IMR-90 (cell line): Measurements from ENCODE around the gene ZNF41. TPM values are rescaled to one million over a fixed set of nuclear protein-coding genes. Genes with fewer than 3 reads are reported as not detected.

ENCODE experiments used
- ATAC-seq: fragments of 200-7000 bp; cut with Tn5 transposase; 2 replicates; pipeline ENCODE4 v1.9.1; 2020; ENCODE audit warnings: low read depth, mild to moderate bottlenecking, moderate library complexity
- BruUV-seq: library from RNA; stranded (reverse); fragments of 400-500 nt; replicated peaks from 2 replicates; lab custom pipeline; 2021; lab: Mats Ljungman, UMichigan
- CTCF ChIA-PET: fragments of 300-600 bp; formaldehyde crosslinking; extraction: SDS; loops from one replicate; lab custom pipeline; 2021; ENCODE audit warnings: antibody characterized with exemption; lab: Yijun Ruan, JAX
- POLR2A ChIA-PET: fragments of 300-600 bp; sonication (Branson Sonifier 250); formaldehyde crosslinking; loops from one replicate; lab custom pipeline; 2022; ENCODE audit warnings: antibody characterized with exemption; ENCODE audit not compliant: unreplicated experiment; lab: Charles Lee
- DNase-seq: peaks from one replicate; pipeline ENCODE4 v3.0.0; 2013
- H2AFZ ChIP-seq: replicated peaks from 2 replicates; pipeline ENCODE3; 2013; ENCODE audit warnings: low read length, mild to moderate bottlenecking; ENCODE audit not compliant: poor library complexity
- H2AK5ac ChIP-seq: 2 replicates; pipeline ENCODE4 v1.6.1; 2013; ENCODE audit warnings: low read depth, low read length, inconsistent platforms
- H2AK9ac ChIP-seq: replicated peaks from 2 replicates; pipeline ENCODE3; 2013; ENCODE audit warnings: mild to moderate bottlenecking, low read depth, low read length, moderate library complexity; ENCODE audit not compliant: poor library complexity
- H2BK120ac ChIP-seq: 2 replicates; pipeline ENCODE4 v1.6.1; 2013; ENCODE audit warnings: low read depth, low read length, inconsistent platforms
- H2BK15ac ChIP-seq: 3 replicates; pipeline ENCODE4 v1.6.1; 2013; ENCODE audit warnings: low read depth, low read length, inconsistent platforms
- H2BK20ac ChIP-seq: 2 replicates; pipeline ENCODE4 v1.6.1; 2013; ENCODE audit warnings: low read depth, mild to moderate bottlenecking, inconsistent platforms, low read length, moderate library complexity
- H2BK5ac ChIP-seq: 2 replicates; pipeline ENCODE4 v1.6.1; 2013; ENCODE audit warnings: mild to moderate bottlenecking, low read depth, low read length, inconsistent platforms; ENCODE audit not compliant: poor library complexity, severe bottlenecking
- H3K14ac ChIP-seq: replicated peaks from 2 replicates; pipeline ENCODE4 v1.6.1; 2013; ENCODE audit warnings: low read depth, low read length, inconsistent platforms
- H3K18ac ChIP-seq: 2 replicates; pipeline ENCODE4 v1.6.1; 2013; ENCODE audit warnings: low read depth, low read length, control low read depth
- H3K23ac ChIP-seq: 2 replicates; pipeline ENCODE4 v1.6.1; 2013; ENCODE audit warnings: low read depth, low read length, inconsistent platforms
- H3K27ac ChIP-seq: 2 replicates; pipeline ENCODE4 v1.5.1; 2013; ENCODE audit warnings: mild to moderate bottlenecking, control low read depth, low read length; ENCODE audit not compliant: insufficient read depth
- H3K27me3 ChIP-seq: 2 replicates; pipeline ENCODE4 v1.6.1; 2013; ENCODE audit warnings: low read length; ENCODE audit not compliant: control insufficient read depth, insufficient read depth
- H3K36me3 ChIP-seq: 2 replicates; pipeline ENCODE4 v1.6.1; 2013; ENCODE audit warnings: low read length, mixed read lengths; ENCODE audit not compliant: control insufficient read depth, insufficient read depth
- H3K4ac ChIP-seq: 2 replicates; pipeline ENCODE4 v1.6.1; 2013; ENCODE audit warnings: low read depth, low read length, inconsistent platforms
- H3K4me1 ChIP-seq: 2 replicates; pipeline ENCODE4 v1.6.1; 2013; ENCODE audit warnings: low read length, mixed read lengths; ENCODE audit not compliant: control insufficient read depth, insufficient read depth
- H3K4me2 ChIP-seq: 2 replicates; pipeline ENCODE4 v1.6.1; 2013; ENCODE audit warnings: low read depth, mild to moderate bottlenecking, control low read depth, low read length, moderate library complexity
- H3K4me3 ChIP-seq: 2 replicates; pipeline ENCODE4 v1.5.1; 2013; ENCODE audit warnings: low read depth, mild to moderate bottlenecking, control low read depth, low read length, moderate library complexity; ENCODE audit not compliant: insufficient read depth
- H3K56ac ChIP-seq: 2 replicates; pipeline ENCODE4 v1.6.1; 2013; ENCODE audit warnings: low read length, inconsistent platforms; ENCODE audit not compliant: insufficient read depth; ENCODE audit errors: extremely low read depth
- H3K79me1 ChIP-seq, 2 experiments: 2 replicates each; pipeline ENCODE4 v1.6.1; 2013; ENCODE audit warnings: low read length in 2 of 2, inconsistent platforms in 1 of 2, low read depth in 1 of 2
- H3K9ac ChIP-seq: 2 replicates; pipeline ENCODE4 v1.6.1; 2013; ENCODE audit warnings: low read depth, low read length, control low read depth
- H3K9me1 ChIP-seq: 2 replicates; pipeline ENCODE4 v1.6.1; 2013; ENCODE audit warnings: low read length, inconsistent platforms; ENCODE audit not compliant: insufficient read depth
- H3K9me3 ChIP-seq: 2 replicates; pipeline ENCODE4 v1.6.1; 2013; ENCODE audit warnings: low read length; ENCODE audit not compliant: control insufficient read depth, insufficient read depth
- H4K20me1 ChIP-seq: 2 replicates; pipeline ENCODE4 v1.6.1; 2013; ENCODE audit warnings: low read length, inconsistent platforms; ENCODE audit not compliant: insufficient read depth
- H4K5ac ChIP-seq: 2 replicates; pipeline ENCODE4 v1.6.1; 2013; ENCODE audit warnings: mild to moderate bottlenecking, low read depth, low read length, control low read depth
- H4K8ac ChIP-seq, 2 experiments: 2 replicates each; pipeline ENCODE4 v1.6.1; 2013; ENCODE audit warnings: low read depth in 2 of 2, low read length in 2 of 2, control low read depth in 1 of 2, inconsistent platforms in 1 of 2
- H4K91ac ChIP-seq: 2 replicates; pipeline ENCODE4 v1.6.1; 2013; ENCODE audit warnings: low read depth, low read length, inconsistent platforms; ENCODE audit not compliant: insufficient read depth
- BHLHE40 ChIP-seq: fragments of 150-350 bp; IDR thresholded peaks from 2 replicates; pipeline ENCODE4 v1.6.1; 2016; ENCODE audit warnings: mild to moderate bottlenecking, low read depth, low read length
- CEBPB ChIP-seq: IDR thresholded peaks from 2 replicates; pipeline ENCODE4 v1.6.1; 2012; ENCODE audit warnings: low read depth, low read length, improper control_type of control experiment
- CHD1 ChIP-seq: IDR thresholded peaks from 2 replicates; pipeline ENCODE4 v1.6.1; 2012; ENCODE audit warnings: low read depth, low read length, improper control_type of control experiment
- FOS ChIP-seq: fragments of 150-350 bp; IDR thresholded peaks from 2 replicates; pipeline ENCODE4 v1.6.1; 2016; ENCODE audit warnings: low read depth, low read length
- MAZ ChIP-seq: IDR thresholded peaks from 2 replicates; pipeline ENCODE4 v1.6.1; 2012; ENCODE audit warnings: low read depth, mild to moderate bottlenecking, low read length, improper control_type of control experiment, moderate library complexity, borderline replicate concordance
- MXI1 ChIP-seq: IDR thresholded peaks from 2 replicates; pipeline ENCODE4 v1.6.1; 2012; ENCODE audit warnings: low read depth, mild to moderate bottlenecking, low read length, moderate library complexity, borderline replicate concordance
- NFE2L2 ChIP-seq: fragments of 150-350 bp; IDR thresholded peaks from 2 replicates; pipeline ENCODE4 v1.6.1; 2016; ENCODE audit warnings: low read depth, mild to moderate bottlenecking, low read length
- RAD21 ChIP-seq: IDR thresholded peaks from 2 replicates; pipeline ENCODE4 v1.6.1; 2012; ENCODE audit warnings: low read length, improper control_type of control experiment
- RCOR1 ChIP-seq: IDR thresholded peaks from 2 replicates; pipeline ENCODE4 v1.6.1; 2012; ENCODE audit warnings: mild to moderate bottlenecking, low read length, improper control_type of control experiment; ENCODE audit not compliant: insufficient replicate concordance
- RFX5 ChIP-seq: IDR thresholded peaks from 2 replicates; pipeline ENCODE4 v1.8.0; 2012; ENCODE audit warnings: low read depth, mild to moderate bottlenecking, low read length, moderate library complexity
- SMC3 ChIP-seq: fragments of 150-350 bp; IDR thresholded peaks from 2 replicates; pipeline ENCODE4 v1.6.1; 2016; ENCODE audit warnings: low read depth, mild to moderate bottlenecking, antibody characterized with exemption, low read length, moderate library complexity
- WGBS, 2 experiments: methylation state at CpG; one replicate each; pipeline versions ENCODE4 v1.1.5 to v1.1.7; 2013; ENCODE audit warnings: missing lambda C conversion rate in 2 of 2; ENCODE audit not compliant: insufficient read length in 1 of 2; ENCODE audit errors: extremely low coverage in 2 of 2; 5-methylcytosine and 5-hydroxymethylcytosine counted together
- dilution Hi-C: fragments of 300-500 bp; cut with HindIII; formaldehyde crosslinking; loops from one replicate; pipeline ENCODE4 v1.14.3; 2018; ENCODE audit warnings: low sequenced_read_pairs; ENCODE audit not compliant: unreplicated experiment
- in situ Hi-C: fragments of 300-500 bp; cut with MboI; formaldehyde crosslinking; loops from 3 replicates; pipeline ENCODE4 v1.14.3; 2019; ENCODE audit warnings: low sequenced_read_pairs, inconsistent platforms, mixed read lengths
- intact Hi-C: fragments of 100-400 bp; cut with micrococcal nuclease; formaldehyde crosslinking; loops from 2 replicates; pipeline ENCODE4 v1.10.0; 2022
- polyA plus RNA-seq, 3 experiments: library from polyadenylated mRNA; depleted of rRNA; stranded (reverse); fragments of >200 nt; gene quantifications; 2 replicates each; pipeline ENCODE4 v1.2.3, GENCODE V29; 2012; ENCODE audit warnings: low replicate concordance in 1 of 3
- total RNA-seq: library from RNA; depleted of rRNA; stranded (reverse); fragments of >200 nt; gene quantifications from 2 replicates; pipeline ENCODE4 v1.2.3, GENCODE V29; 2012
- TF ChIP-seq, protein P1 (sequence below): conservative IDR thresholded peaks from 2 replicates; pipeline ENCODE4 v1.5.1; 2012; ENCODE audit warnings: mild to moderate bottlenecking, low read depth, low read length, improper control_type of control experiment
- TF ChIP-seq, protein P2 (sequence below): fragments of 150-350 bp; IDR thresholded peaks from 2 replicates; pipeline ENCODE4 v1.6.1; 2017; ENCODE audit warnings: mild to moderate bottlenecking, antibody characterized with exemption, low read length, low read depth

The ZNF41 gene
- total and polyA plus RNA-seq, 2 of the 4 experiments (the other 2 are of a cell fraction) = 2.8 to 8.1 TPM

- dilution Hi-C loops (no loop called here), intact Hi-C loops (loop anchor here (5.0 kb wide), 1 partner anchor 288 kb away; the partner anchor contains the start of gene UBA1), in situ Hi-C loops (no loop called here)
- Histone ChIP-seq H3K9me3 (no peaks in the 10 kb centered on the region), H4K8ac (no peak overlapping the region), H4K91ac (no peak overlapping the region), H3K79me1 (peaks cover 0 to 26% of the 10 kb centered on the region in 2 experiments; a peak in 3 of 4 replicates), H3K14ac (no peak overlapping the region), H2BK120ac (no peak overlapping the region), H3K18ac (no peak overlapping the region), H3K27ac (no peak overlapping the region), H2AK9ac (no peak overlapping the region), H2AK5ac (no peak overlapping the region), H3K9me1 (no peaks in the 10 kb centered on the region), H3K23ac (no peak overlapping the region), H4K20me1 (no peaks in the 10 kb centered on the region), H4K5ac (no peak overlapping the region), H3K4me2 (no peak overlapping the region), H3K4ac (no peak overlapping the region), H2AFZ (no peak overlapping the region), H3K27me3 (no peaks in the 10 kb centered on the region), H3K4me3 (no peak overlapping the region), H3K9ac (no peak overlapping the region), H3K56ac (no peak overlapping the region), H2BK20ac (no peak overlapping the region), H2BK15ac (no peak overlapping the region), H3K36me3 (no peaks in the 10 kb centered on the region), H3K4me1 (peaks cover 2% of the 10 kb centered on the region), H2BK5ac (no peak overlapping the region)
- TF ChIP-seq SMC3 = no peak
- TF ChIP-seq, protein P1, sequence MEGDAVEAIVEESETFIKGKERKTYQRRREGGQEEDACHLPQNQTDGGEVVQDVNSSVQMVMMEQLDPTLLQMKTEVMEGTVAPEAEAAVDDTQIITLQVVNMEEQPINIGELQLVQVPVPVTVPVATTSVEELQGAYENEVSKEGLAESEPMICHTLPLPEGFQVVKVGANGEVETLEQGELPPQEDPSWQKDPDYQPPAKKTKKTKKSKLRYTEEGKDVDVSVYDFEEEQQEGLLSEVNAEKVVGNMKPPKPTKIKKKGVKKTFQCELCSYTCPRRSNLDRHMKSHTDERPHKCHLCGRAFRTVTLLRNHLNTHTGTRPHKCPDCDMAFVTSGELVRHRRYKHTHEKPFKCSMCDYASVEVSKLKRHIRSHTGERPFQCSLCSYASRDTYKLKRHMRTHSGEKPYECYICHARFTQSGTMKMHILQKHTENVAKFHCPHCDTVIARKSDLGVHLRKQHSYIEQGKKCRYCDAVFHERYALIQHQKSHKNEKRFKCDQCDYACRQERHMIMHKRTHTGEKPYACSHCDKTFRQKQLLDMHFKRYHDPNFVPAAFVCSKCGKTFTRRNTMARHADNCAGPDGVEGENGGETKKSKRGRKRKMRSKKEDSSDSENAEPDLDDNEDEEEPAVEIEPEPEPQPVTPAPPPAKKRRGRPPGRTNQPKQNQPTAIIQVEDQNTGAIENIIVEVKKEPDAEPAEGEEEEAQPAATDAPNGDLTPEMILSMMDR = no peak
- no peak for TF ChIP-seq MXI1
- no peak for TF ChIP-seq RAD21
- TF ChIP-seq MAZ = no peak
- no peak for TF ChIP-seq RFX5
- TF ChIP-seq CHD1 = no peak
- no peak for TF ChIP-seq RCOR1
- TF ChIP-seq, protein P2, sequence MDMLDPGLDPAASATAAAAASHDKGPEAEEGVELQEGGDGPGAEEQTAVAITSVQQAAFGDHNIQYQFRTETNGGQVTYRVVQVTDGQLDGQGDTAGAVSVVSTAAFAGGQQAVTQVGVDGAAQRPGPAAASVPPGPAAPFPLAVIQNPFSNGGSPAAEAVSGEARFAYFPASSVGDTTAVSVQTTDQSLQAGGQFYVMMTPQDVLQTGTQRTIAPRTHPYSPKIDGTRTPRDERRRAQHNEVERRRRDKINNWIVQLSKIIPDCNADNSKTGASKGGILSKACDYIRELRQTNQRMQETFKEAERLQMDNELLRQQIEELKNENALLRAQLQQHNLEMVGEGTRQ = no peak
- TF ChIP-seq CEBPB = no peak
- no peak for TF ChIP-seq BHLHE40
- no peak for TF ChIP-seq FOS
- TF ChIP-seq NFE2L2 = no peak
- ChIA-PET POLR2A (no interaction called here), CTCF (no interaction called here)
- ATAC-seq (no peak), DNase-seq (no peak)
- WGBS, 2 experiments = no CpG with 5 or more reads among the region's 2 CpGs
- BruUV-seq = no TSS peak
Measured at GRCh38 chrX:47480576-47480975, 2.4 kb downstream of the ZNF41 start.
